Nephron progenitor cell (in vitro differentiated cells): Measurements from ENCODE around the gene ANKRD16.
"Not testable (repeated sequence)": the region's sequence is repeated elsewhere in the genome, so short reads cannot be mapped to it uniquely, and the experiment has no call there.

Source experiments
- DNase-seq: peaks from one replicate; pipeline ENCODE4 v3.0.0; 2021
- H3K27ac Mint-ChIP-seq: 2 replicates; pipeline ENCODE4 v1.8.0; 2021; ENCODE audit warnings: mild to moderate bottlenecking, moderate library complexity, mixed read lengths
- H3K27me3 Mint-ChIP-seq: 2 replicates; pipeline ENCODE4 v1.8.0; 2021; ENCODE audit warnings: mild to moderate bottlenecking, low read depth, mixed read lengths; ENCODE audit not compliant: poor library complexity
- H3K36me3 Mint-ChIP-seq: 2 replicates; pipeline ENCODE4 v1.8.0; 2021; ENCODE audit warnings: low read depth, mixed read lengths
- H3K4me1 Mint-ChIP-seq: 2 replicates; pipeline ENCODE4 v1.8.0; 2021; ENCODE audit warnings: mixed read lengths
- H3K4me3 Mint-ChIP-seq: 2 replicates; pipeline ENCODE4 v1.8.0; 2021; ENCODE audit warnings: mild to moderate bottlenecking, moderate library complexity, mixed read lengths
- H3K9me3 Mint-ChIP-seq: 2 replicates; pipeline ENCODE4 v1.8.0; 2021; ENCODE audit warnings: mild to moderate bottlenecking, moderate library complexity, mixed read lengths
- TF ChIP-seq, protein P1 (sequence below): fragments of 200-600 bp; sonication (generic); IDR thresholded peaks from 2 replicates; pipeline ENCODE4 v1.5.0; 2021; ENCODE audit warnings: antibody characterized with exemption

The ANKRD16 gene

DNA sequence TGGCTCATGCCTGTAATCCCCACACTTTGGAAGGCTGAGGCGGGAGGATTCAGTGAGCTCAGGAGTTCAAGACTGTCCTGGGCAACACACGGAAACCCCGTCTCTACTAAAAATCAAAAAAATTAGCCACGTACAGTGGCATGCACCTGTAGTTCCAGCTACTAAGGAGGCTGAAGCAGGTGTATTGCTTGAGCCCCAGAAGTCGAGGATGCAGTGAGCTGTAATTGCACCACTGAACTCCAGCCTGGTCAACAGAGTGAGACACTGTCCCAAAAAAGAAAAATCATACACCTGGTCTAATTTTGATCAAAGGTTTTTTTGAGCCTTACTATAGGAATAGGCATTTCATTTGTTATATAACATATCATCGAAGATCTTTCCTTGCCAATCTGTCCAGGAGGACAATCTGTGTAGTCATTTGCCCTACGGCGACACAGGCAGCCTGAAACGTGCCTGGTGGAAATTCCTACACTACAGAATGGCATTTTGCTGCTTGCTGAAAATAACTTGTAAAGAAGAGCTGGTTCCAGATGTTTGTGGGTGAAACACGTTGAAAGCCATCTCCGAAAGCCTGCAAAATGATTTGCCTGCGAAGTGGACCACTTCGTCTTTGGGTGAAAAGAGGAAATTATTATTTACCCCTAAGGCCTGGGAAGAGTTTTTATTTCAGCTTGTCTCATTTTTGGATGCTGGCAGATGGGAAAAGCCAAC is 45.2 kb downstream of the ANKRD16 start:
- Mint-ChIP-seq H3K27ac (no peak overlapping the region), H3K36me3 (no peaks in the 10 kb centered on the region), H3K4me1 (peaks cover 55% of the 10 kb centered on the region), H3K4me3 (peak overlapping the region; percentile 46), H3K27me3 (peaks cover 6% of the 10 kb centered on the region), H3K9me3 (no peaks in the 10 kb centered on the region)
- TF ChIP-seq, protein P1, sequence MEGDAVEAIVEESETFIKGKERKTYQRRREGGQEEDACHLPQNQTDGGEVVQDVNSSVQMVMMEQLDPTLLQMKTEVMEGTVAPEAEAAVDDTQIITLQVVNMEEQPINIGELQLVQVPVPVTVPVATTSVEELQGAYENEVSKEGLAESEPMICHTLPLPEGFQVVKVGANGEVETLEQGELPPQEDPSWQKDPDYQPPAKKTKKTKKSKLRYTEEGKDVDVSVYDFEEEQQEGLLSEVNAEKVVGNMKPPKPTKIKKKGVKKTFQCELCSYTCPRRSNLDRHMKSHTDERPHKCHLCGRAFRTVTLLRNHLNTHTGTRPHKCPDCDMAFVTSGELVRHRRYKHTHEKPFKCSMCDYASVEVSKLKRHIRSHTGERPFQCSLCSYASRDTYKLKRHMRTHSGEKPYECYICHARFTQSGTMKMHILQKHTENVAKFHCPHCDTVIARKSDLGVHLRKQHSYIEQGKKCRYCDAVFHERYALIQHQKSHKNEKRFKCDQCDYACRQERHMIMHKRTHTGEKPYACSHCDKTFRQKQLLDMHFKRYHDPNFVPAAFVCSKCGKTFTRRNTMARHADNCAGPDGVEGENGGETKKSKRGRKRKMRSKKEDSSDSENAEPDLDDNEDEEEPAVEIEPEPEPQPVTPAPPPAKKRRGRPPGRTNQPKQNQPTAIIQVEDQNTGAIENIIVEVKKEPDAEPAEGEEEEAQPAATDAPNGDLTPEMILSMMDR, result no peak
- DNase-seq, result no peak

DNA sequence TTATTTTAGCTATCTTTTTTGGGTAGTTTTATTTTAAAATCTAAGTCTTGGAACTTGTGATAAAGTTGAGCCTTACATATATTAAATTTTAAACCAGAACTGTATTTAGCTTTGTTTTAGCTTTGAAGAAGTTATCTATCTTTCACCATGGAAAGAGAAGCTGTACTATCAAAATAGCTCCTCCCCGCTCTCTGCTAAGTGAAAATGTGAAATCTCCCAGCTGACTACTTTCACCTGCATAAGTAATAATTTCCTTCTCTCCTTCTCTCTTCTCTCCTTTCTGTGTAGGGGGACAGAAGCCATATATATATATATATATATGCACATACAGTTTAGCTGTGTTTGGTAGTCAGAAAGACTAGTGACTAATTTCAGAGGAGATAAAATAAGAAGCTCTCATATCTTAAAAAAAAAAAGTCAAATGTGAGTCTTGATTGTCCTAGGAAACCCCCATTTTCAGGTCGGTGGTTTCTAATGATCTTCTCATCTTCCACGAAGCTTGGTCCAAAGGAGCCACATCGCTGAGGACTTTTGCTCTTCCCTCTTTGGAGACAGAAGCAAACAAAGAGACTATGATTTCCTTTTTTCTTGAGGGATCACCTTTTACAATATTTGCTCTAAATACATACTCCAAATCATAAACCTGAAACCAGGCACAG is 45.9 kb downstream of the ANKRD16 start:
- H3K4me3 Mint-ChIP-seq, result no peak overlapping the region
- peaks cover 57% of the 10 kb centered on the region for H3K4me1 Mint-ChIP-seq
- no peaks in the 10 kb centered on the region for H3K9me3 Mint-ChIP-seq
- TF ChIP-seq, protein P1, result no peak
- H3K36me3 Mint-ChIP-seq, result no peaks in the 10 kb centered on the region
- H3K27ac Mint-ChIP-seq, result no peak overlapping the region
- peaks cover 8% of the 10 kb centered on the region for H3K27me3 Mint-ChIP-seq
- no peak for DNase-seq

DNA sequence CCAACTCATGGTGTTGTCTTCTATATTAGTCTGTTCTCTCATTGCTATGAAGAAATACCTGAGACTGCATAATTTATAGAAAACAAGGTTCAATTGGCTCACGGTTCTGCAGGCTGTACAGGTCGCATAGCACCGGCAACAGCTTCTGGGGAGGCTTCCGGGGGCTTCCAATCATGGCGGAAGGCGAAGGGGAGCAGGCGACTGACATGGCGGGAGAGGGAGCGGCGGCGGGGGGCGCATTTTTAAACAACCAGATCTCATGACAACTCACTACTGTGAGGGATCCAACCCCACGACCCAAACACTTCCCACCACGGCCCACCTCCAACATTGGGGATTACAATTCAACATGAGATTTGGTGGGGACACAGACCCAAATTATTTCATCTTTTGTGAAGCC is 47.7 kb downstream of the ANKRD16 start:
- H3K4me1 Mint-ChIP-seq, result peaks cover 64% of the 10 kb centered on the region
- H3K36me3 Mint-ChIP-seq, result no peaks in the 10 kb centered on the region

DNA sequence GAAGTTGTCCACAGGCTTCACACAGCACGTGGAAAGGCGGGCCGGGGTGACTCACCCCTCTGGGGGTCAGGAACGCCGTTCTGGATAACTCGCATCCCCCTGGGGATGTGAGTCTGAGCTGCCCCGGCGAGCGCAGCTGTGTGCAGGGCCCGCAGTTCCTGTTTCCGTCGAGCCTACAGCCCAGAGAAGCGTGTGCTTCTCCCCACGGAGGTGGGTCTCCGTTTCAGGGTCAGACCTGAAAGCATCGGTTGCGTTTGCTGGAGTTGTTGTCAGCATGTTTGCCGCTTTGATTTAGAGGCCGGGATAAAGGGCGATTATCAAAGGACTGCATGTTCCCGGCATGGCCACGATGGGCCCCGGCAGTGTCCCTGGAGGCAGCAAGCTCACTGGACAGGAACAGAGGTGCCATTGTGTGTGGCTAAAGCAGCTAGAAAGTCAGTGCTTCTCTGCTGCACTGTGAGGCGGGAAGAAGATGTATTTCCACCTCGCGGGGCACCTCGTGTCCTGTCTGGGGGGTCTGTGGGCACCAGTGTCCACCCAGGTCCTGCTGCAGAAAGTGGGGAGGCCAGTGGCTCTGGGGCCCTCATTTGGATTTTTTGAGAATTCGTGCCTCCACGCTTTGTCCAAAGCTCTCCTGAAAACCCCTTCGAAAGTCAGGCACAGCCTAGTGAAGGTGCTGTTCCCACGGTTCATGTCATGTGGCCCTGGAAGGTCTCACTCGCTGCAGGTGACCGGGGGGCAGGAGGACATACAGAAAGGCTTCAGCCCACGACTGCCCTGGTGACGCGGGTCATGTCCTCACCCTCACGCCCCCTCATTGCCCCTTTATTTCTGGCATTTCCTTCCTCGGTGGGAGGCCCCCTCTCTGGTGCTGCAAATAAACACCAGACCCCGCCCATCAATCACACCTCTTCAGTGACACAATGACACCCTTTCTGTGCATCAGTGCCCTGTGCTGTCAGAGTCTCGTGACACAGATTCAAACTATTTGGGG is 49.1 kb downstream of the ANKRD16 start:
- TF ChIP-seq, protein P1, result no peak
- Mint-ChIP-seq H3K4me1 (peaks cover 57% of the 10 kb centered on the region), H3K4me3 (peak overlapping the region; percentile 53), H3K9me3 (no peaks in the 10 kb centered on the region), H3K27ac (peak overlapping the region; percentile 98), H3K36me3 (no peaks in the 10 kb centered on the region), H3K27me3 (peaks cover 8% of the 10 kb centered on the region)
- DNase-seq, result peak; percentile 63

More for the DNA sequence above, 47.7 kb downstream of the ANKRD16 start:
- Mint-ChIP-seq H3K4me3 (peak overlapping the region; percentile 33), H3K9me3 (no peaks in the 10 kb centered on the region), H3K27ac (peak overlapping the region; percentile 98), H3K27me3 (peaks cover 8% of the 10 kb centered on the region)
- TF ChIP-seq, protein P1, result no peak
- no peak for DNase-seq

DNA sequence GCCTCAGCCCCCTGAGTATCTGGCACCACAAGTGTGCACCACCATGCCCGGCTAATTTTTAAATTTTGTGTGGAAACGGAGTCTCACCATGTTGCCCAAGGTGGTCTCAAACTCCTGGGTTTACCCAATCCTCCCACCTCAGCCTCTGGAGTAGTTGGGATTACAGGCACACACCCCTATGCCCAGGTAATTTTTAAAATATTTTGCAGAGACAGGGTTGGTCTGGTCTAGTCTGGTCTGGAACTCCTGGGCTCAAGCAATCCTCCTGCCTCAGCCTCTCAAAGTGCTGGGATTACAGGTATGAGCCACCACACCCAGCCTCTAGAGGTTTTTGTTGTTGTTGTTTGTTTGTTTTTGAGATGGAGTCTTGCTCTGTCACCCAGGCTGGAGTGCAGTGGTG is 53.5 kb downstream of the ANKRD16 start:
- H3K27me3 Mint-ChIP-seq, H3K36me3 Mint-ChIP-seq, H3K4me3 Mint-ChIP-seq, H3K27ac Mint-ChIP-seq, H3K9me3 Mint-ChIP-seq, DNase-seq: not testable (repeated sequence)
- peaks cover 43% of the 10 kb centered on the region for H3K4me1 Mint-ChIP-seq
